Parathyroid adenoma (tissue), 2 donors: Measurements from ENCODE around the gene MRPL10.
"Not testable (repeated sequence)": the region's sequence is repeated elsewhere in the genome, so short reads cannot be mapped to it uniquely, and the experiment has no call there.

Experiments used
- H2AFZ ChIP-seq: fragments of 300-600 bp; sonication (generic); one replicate; pipeline ENCODE4 v1.7.0; 2017; ENCODE audit warnings: antibody characterized with exemption, mild to moderate bottlenecking
- H3K27ac ChIP-seq: fragments of 300-600 bp; sonication (generic); one replicate; pipeline ENCODE4 v1.7.0; 2017
- H3K27me3 ChIP-seq: fragments of 300-600 bp; sonication (generic); one replicate; pipeline ENCODE4 v1.7.0; 2017; ENCODE audit warnings: low read length; ENCODE audit not compliant: control insufficient read depth, insufficient read depth
- H3K36me3 ChIP-seq: fragments of 300-600 bp; sonication (generic); one replicate; pipeline ENCODE4 v1.7.0; 2017; ENCODE audit warnings: low read length; ENCODE audit not compliant: control insufficient read depth, insufficient read depth
- H3K4me1 ChIP-seq: fragments of 300-600 bp; sonication (generic); one replicate; pipeline ENCODE4 v1.7.0; 2017; ENCODE audit warnings: control low read depth
- H3K4me2 ChIP-seq: fragments of 300-600 bp; sonication (generic); one replicate; pipeline ENCODE4 v1.7.0; 2017; ENCODE audit warnings: low read length
- H3K4me3 ChIP-seq: fragments of 300-600 bp; sonication (generic); one replicate; pipeline ENCODE4 v1.7.0; 2017; ENCODE audit warnings: low read depth, low read length
- H3K79me2 ChIP-seq: fragments of 300-600 bp; sonication (generic); one replicate; pipeline ENCODE4 v1.7.0; 2017; ENCODE audit warnings: control low read depth
- H3K9ac ChIP-seq: fragments of 300-600 bp; sonication (generic); one replicate; pipeline ENCODE4 v1.7.0; 2017; ENCODE audit warnings: mild to moderate bottlenecking
- H3K9me3 ChIP-seq: fragments of 300-600 bp; sonication (generic); one replicate; pipeline ENCODE4 v1.7.0; 2017; ENCODE audit warnings: low read length; ENCODE audit not compliant: control insufficient read depth
- CTCF ChIP-seq: fragments of 300-600 bp; sonication (generic); IDR thresholded peaks from one replicate; pipeline ENCODE4 v1.7.0; 2017; ENCODE audit warnings: antibody characterized with exemption, mild to moderate bottlenecking
- donor health status: primary hyperparathyroidism.

The MRPL10 gene

GRCh38 chr17:47774987-47775580, 56.3 kb downstream of the MRPL10 start:
- no peak overlapping the region for H3K4me2 ChIP-seq
- H3K4me1 ChIP-seq, result no peaks in the 10 kb centered on the region
- no peaks in the 10 kb centered on the region for H3K79me2 ChIP-seq
- TF ChIP-seq CTCF, result no peak
- peaks cover 3% of the 10 kb centered on the region for H3K27me3 ChIP-seq
- H3K27ac ChIP-seq, result no peak overlapping the region
- no peaks in the 10 kb centered on the region for H3K36me3 ChIP-seq
- H3K9me3 ChIP-seq, result no peaks in the 10 kb centered on the region
- H3K4me3 ChIP-seq, result no peak overlapping the region
- no peak overlapping the region for H3K9ac ChIP-seq
- no peak overlapping the region for H2AFZ ChIP-seq

GRCh38 chr17:47774331-47774730, 57.0 kb downstream of the MRPL10 start:
- Histone ChIP-seq H3K9ac (no peak overlapping the region), H3K9me3 (no peaks in the 10 kb centered on the region), H2AFZ (no peak overlapping the region), H3K27me3 (peaks cover 3% of the 10 kb centered on the region), H3K27ac (no peak overlapping the region), H3K79me2 (no peaks in the 10 kb centered on the region), H3K36me3 (no peaks in the 10 kb centered on the region), H3K4me1 (no peaks in the 10 kb centered on the region), H3K4me2 (no peak overlapping the region), H3K4me3 (no peak overlapping the region)
- TF ChIP-seq CTCF, result no peak

- H3K27me3 ChIP-seq, H3K9ac ChIP-seq, H3K4me1 ChIP-seq, H2AFZ ChIP-seq, H3K79me2 ChIP-seq, H3K9me3 ChIP-seq, H3K27ac ChIP-seq, H3K4me3 ChIP-seq, H3K4me2 ChIP-seq, H3K36me3 ChIP-seq: not testable (repeated sequence)
These were observed 57.7 kb downstream of the MRPL10 start for GRCh38 chr17:47773649-47774048.
